ENCODE results near the gene MCMBP. TPM values are rescaled to one million over a fixed set of nuclear protein-coding genes. Genes with fewer than 3 reads are reported as not detected.

MCMBP gene
- total RNA-seq, 2 experiments from 2014 or later = 53.8 to 77.5 TPM

DNA sequence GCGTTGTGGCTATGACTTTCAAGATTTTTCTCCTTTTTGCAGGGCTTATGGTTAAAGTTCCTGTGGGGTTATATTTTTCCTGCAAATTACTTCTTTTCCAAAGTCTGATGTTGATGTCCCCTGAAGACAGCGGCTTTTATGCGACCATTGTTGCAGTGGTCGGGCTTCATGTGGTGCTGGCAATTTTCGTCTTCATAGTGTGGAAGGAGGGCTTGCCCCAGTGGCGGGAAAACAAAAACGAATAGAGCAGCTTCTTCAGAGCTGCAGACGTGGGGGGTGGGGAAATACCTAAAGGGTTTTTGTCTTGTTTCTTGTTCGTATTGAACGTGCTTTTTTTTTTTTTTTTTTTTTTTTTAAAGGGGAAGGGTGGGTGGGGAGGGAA is 53.8 kb downstream of the MCMBP start:
- no peak overlapping the region for H3K4me2 ChIP-seq (ENCODE audit: low read length)
- CTCF ChIA-PET (ENCODE audit: unreplicated experiment) = no interaction called here
- intact Hi-C loops (cut with micrococcal nuclease; ENCODE audit: unreplicated experiment) = no loop called here
- no peak for DNase-seq (ENCODE audit: low spot score)
- POLR2A ChIA-PET = no interaction called here
- H3K4me1 ChIP-seq (ENCODE audit: insufficient read depth, low read length, poor library complexity, severe bottlenecking) = no peaks in the 10 kb centered on the region
- TF ChIP-seq EZH2phosphoT487 (IDR thresholded peaks at IDR 0.05; ENCODE audit: borderline replicate concordance, low read depth, low read length) = no peak
- TF ChIP-seq, protein P1, sequence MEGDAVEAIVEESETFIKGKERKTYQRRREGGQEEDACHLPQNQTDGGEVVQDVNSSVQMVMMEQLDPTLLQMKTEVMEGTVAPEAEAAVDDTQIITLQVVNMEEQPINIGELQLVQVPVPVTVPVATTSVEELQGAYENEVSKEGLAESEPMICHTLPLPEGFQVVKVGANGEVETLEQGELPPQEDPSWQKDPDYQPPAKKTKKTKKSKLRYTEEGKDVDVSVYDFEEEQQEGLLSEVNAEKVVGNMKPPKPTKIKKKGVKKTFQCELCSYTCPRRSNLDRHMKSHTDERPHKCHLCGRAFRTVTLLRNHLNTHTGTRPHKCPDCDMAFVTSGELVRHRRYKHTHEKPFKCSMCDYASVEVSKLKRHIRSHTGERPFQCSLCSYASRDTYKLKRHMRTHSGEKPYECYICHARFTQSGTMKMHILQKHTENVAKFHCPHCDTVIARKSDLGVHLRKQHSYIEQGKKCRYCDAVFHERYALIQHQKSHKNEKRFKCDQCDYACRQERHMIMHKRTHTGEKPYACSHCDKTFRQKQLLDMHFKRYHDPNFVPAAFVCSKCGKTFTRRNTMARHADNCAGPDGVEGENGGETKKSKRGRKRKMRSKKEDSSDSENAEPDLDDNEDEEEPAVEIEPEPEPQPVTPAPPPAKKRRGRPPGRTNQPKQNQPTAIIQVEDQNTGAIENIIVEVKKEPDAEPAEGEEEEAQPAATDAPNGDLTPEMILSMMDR (conservative IDR thresholded peaks at IDR 0.05; ENCODE audit: low read length) = no peak
- H4K20me1 ChIP-seq (ENCODE audit: insufficient read depth, low read length) = no peaks in the 10 kb centered on the region
- H3K9me3 ChIP-seq (ENCODE audit: low read length) = no peaks in the 10 kb centered on the region
- no peaks in the 10 kb centered on the region for H3K9me2 ChIP-seq (ENCODE audit: insufficient read depth, low read length)
- no peak overlapping the region for H3K4me3 ChIP-seq (ENCODE audit: low read depth, low read length, poor library complexity, severe bottlenecking)
- H3K79me2 ChIP-seq (ENCODE audit: insufficient read depth, low read depth, low read length) = no peaks in the 10 kb centered on the region
- H3K27ac ChIP-seq (ENCODE audit: low read depth, low read length, poor library complexity, severe bottlenecking) = no peak overlapping the region
- no TSS peak for BruUV-seq (replicated peaks)
- H3K36me3 ChIP-seq (ENCODE audit: insufficient read depth, low read length) = no peaks in the 10 kb centered on the region
- no peak overlapping the region for H2AFZ ChIP-seq (ENCODE audit: low read length)

DNA sequence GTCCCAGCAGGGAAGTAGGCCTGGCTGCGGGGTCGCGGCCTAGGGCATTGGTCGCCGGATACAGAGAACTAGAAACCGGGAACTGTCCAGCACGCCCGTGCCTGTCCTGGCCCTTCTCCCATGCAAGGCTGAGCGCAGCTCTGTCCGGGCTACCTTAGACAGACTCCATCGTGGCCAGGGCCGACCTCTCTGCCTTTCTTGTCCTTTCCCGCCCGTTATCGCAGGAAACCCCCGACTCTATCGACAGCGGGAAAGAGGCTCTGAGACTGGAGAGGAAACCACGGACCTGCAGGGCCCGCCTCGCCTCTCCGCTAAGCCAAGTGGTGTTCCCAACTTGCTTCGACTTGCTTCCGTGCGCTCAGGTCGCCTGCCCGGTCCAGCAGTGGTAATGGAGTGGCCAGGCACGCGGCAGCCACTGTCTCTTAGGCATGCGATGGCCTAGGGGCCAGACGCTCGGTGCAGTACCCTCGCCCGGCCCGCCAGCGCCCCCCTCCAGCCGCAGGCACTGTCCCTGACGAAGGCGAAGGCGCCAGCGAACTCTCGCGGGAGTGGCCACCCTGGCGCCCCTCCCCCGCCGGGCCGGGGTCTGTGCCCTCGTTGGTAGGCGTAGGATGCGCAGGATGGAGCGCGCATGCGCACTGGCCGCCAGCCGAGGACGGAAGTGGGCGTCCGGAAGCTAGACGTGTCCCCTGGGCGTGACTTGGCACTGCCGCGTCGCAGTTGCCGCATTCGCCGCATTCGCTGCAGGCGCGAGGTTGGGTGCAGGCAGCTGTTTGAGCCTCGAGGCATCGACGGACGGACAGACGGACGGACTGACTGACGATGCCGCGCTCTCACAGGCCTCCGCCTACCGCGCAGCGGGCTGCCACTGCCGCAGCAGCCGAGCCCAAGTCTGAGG is 54.4 kb downstream of the MCMBP start:
- Histone ChIP-seq H3K36me3 (ENCODE audit: insufficient read depth, low read length) (no peaks in the 10 kb centered on the region), H3K4me3 (ENCODE audit: low read depth, low read length, poor library complexity, severe bottlenecking) (no peak overlapping the region), H3K79me2 (ENCODE audit: insufficient read depth, low read depth, low read length) (no peaks in the 10 kb centered on the region), H3K4me2 (ENCODE audit: low read length) (no peak overlapping the region), H4K20me1 (ENCODE audit: insufficient read depth, low read length) (no peaks in the 10 kb centered on the region), H3K4me1 (ENCODE audit: insufficient read depth, low read length, poor library complexity, severe bottlenecking) (no peaks in the 10 kb centered on the region), H3K9me2 (ENCODE audit: insufficient read depth, low read length) (no peaks in the 10 kb centered on the region), H3K27ac (ENCODE audit: low read depth, low read length, poor library complexity, severe bottlenecking) (no peak overlapping the region), H2AFZ (ENCODE audit: low read length) (no peak overlapping the region), H3K9me3 (ENCODE audit: low read length) (no peaks in the 10 kb centered on the region)
- no TSS peak for BruUV-seq (replicated peaks)
- ChIA-PET CTCF (ENCODE audit: unreplicated experiment) (no interaction called here), POLR2A (no interaction called here)
- DNase-seq (ENCODE audit: low spot score) = no peak
- intact Hi-C loops (cut with micrococcal nuclease; ENCODE audit: unreplicated experiment) = no loop called here
- TF ChIP-seq, protein P1 (conservative IDR thresholded peaks at IDR 0.05; ENCODE audit: low read length) = no peak
- TF ChIP-seq EZH2phosphoT487 (IDR thresholded peaks at IDR 0.05; ENCODE audit: borderline replicate concordance, low read depth, low read length) = no peak

GRCh38 chr10:119815671-119816070 is 57.0 kb downstream of the MCMBP start:
- no TSS peak for BruUV-seq (replicated peaks)
- Histone ChIP-seq H3K9me2 (ENCODE audit: insufficient read depth, low read length) (no peaks in the 10 kb centered on the region), H3K4me2 (ENCODE audit: low read length) (no peak overlapping the region), H3K79me2 (ENCODE audit: insufficient read depth, low read depth, low read length) (no peaks in the 10 kb centered on the region), H3K4me1 (ENCODE audit: insufficient read depth, low read length, poor library complexity, severe bottlenecking) (peaks cover 14% of the 10 kb centered on the region), H4K20me1 (ENCODE audit: insufficient read depth, low read length) (no peaks in the 10 kb centered on the region), H3K9me3 (ENCODE audit: low read length) (no peaks in the 10 kb centered on the region), H3K4me3 (ENCODE audit: low read depth, low read length, poor library complexity, severe bottlenecking) (no peak overlapping the region), H3K27ac (ENCODE audit: low read depth, low read length, poor library complexity, severe bottlenecking) (no peak overlapping the region), H2AFZ (ENCODE audit: low read length) (no peak overlapping the region), H3K36me3 (ENCODE audit: insufficient read depth, low read length) (no peaks in the 10 kb centered on the region)
- ChIA-PET POLR2A (interaction anchor here (0.5 to 1.6 kb wide), 2 partner anchors 12 to 21 kb away, joined by 4 to 5 read pairs; no protein-coding TSS in a partner anchor), CTCF (ENCODE audit: unreplicated experiment) (no interaction called here)
- DNase-seq (ENCODE audit: low spot score) = no peak
- no peak for TF ChIP-seq EZH2phosphoT487 (IDR thresholded peaks at IDR 0.05; ENCODE audit: borderline replicate concordance, low read depth, low read length)
- TF ChIP-seq, protein P1 (conservative IDR thresholded peaks at IDR 0.05; ENCODE audit: low read length) = no peak
- intact Hi-C loops (cut with micrococcal nuclease; ENCODE audit: unreplicated experiment) = no loop called here
